SU-DHL-6 (cell line): Measurements from ENCODE around the gene ATP11A.

ENCODE experiments used
- H2AFZ ChIP-seq: fragments of 200-600 bp; sonication (generic); 2 replicates; pipeline ENCODE4 v1.6.1; 2014; ENCODE audit warnings: low read depth, mild to moderate bottlenecking, moderate library complexity, mixed read lengths, antibody characterized with exemption, low read length; ENCODE audit not compliant: severe bottlenecking
- H3F3A ChIP-seq: fragments of 200-600 bp; shearing (Covaris generic); 2 replicates; pipeline ENCODE4 v1.6.0; 2016; ENCODE audit warnings: antibody characterized with exemption, mild to moderate bottlenecking; ENCODE audit not compliant: insufficient read depth
- H3K27ac ChIP-seq: fragments of 200-600 bp; sonication (generic); 2 replicates; pipeline ENCODE4 v1.5.1; 2016; ENCODE audit warnings: low read depth, mild to moderate bottlenecking, low read length, moderate library complexity, mixed read lengths
- H3K27me3 ChIP-seq: fragments of 200-600 bp; sonication (generic), shearing (Covaris generic); 2 replicates; pipeline ENCODE4 v1.6.0; 2014; ENCODE audit warnings: mild to moderate bottlenecking, low read length
- H3K36me3 ChIP-seq: fragments of 200-600 bp; sonication (generic); 2 replicates; pipeline ENCODE4 v1.6.1; 2014; ENCODE audit warnings: mild to moderate bottlenecking, low read length, mixed read lengths
- H3K4me2 ChIP-seq: fragments of 300-600, 200-600 bp; shearing (Covaris generic), sonication (generic); 2 replicates; pipeline ENCODE4 v1.6.0; 2014; ENCODE audit warnings: low read length, low read depth, mild to moderate bottlenecking; ENCODE audit not compliant: poor library complexity, severe bottlenecking
- H3K4me3 ChIP-seq: fragments of 200-600 bp; sonication (generic); 2 replicates; pipeline ENCODE4 v1.5.1; 2014; ENCODE audit warnings: antibody characterized with exemption, low read length, mild to moderate bottlenecking, mixed read lengths; ENCODE audit not compliant: insufficient read depth, poor library complexity, severe bottlenecking
- H3K79me2 ChIP-seq: fragments of 200-600 bp; sonication (generic); 2 replicates; pipeline ENCODE4 v1.6.1; 2014; ENCODE audit warnings: mild to moderate bottlenecking, low read length, moderate library complexity; ENCODE audit not compliant: insufficient read depth
- H3K9ac ChIP-seq: fragments of 200-600 bp; sonication (generic); 2 replicates; pipeline ENCODE4 v1.7.0; 2014; ENCODE audit warnings: mild to moderate bottlenecking, low read length
- H3K9me2 ChIP-seq: fragments of 200-600 bp; sonication (generic); replicated peaks from 2 replicates; pipeline ENCODE4 v1.6.1; 2014; ENCODE audit warnings: low read length; ENCODE audit not compliant: insufficient read depth
- H3K9me3 ChIP-seq: fragments of 200-600 bp; sonication (generic); 2 replicates; pipeline ENCODE4 v1.6.1; 2014; ENCODE audit warnings: low read length, mixed read lengths; ENCODE audit not compliant: insufficient read depth
- H4K20me1 ChIP-seq: fragments of 200-600 bp; sonication (generic); 2 replicates; pipeline ENCODE4 v1.6.1; 2014; ENCODE audit warnings: low read depth, mild to moderate bottlenecking, antibody characterized with exemption, low read length, moderate library complexity, mixed read lengths
- CTCF ChIP-seq: fragments of 200-600 bp; sonication (generic); IDR thresholded peaks from one replicate; pipeline ENCODE4 v1.5.1; 2017; ENCODE audit warnings: antibody characterized with exemption, mild to moderate bottlenecking, low read length, moderate library complexity; ENCODE audit not compliant: insufficient read depth, poor library complexity, severe bottlenecking
- EZH2phosphoT487 ChIP-seq: fragments of 200-600 bp; sonication (generic), shearing (Covaris generic); conservative IDR thresholded peaks from 2 replicates; pipeline ENCODE4 v1.6.1; 2018; ENCODE audit warnings: mild to moderate bottlenecking, antibody characterized with exemption, low read length, moderate library complexity, mixed read lengths

Gene ATP11A

GRCh38 chr13:112795277-112795676, 105.4 kb downstream of the ATP11A start:
- TF ChIP-seq CTCF (no peak), EZH2phosphoT487 (no peak)
- Histone ChIP-seq H3K4me2 (no peak overlapping the region), H3K9ac (no peak overlapping the region), H3K36me3 (no peaks in the 10 kb centered on the region), H3K27me3 (no peaks in the 10 kb centered on the region), H3K4me3 (no peak overlapping the region), H3K9me2 (no peaks in the 10 kb centered on the region), H3K79me2 (no peaks in the 10 kb centered on the region), H3K9me3 (no peaks in the 10 kb centered on the region), H4K20me1 (no peaks in the 10 kb centered on the region), H3F3A (no peaks in the 10 kb centered on the region), H3K27ac (no peak overlapping the region), H2AFZ (no peak overlapping the region)

- no peaks in the 10 kb centered on the region for H3K36me3 ChIP-seq
Measured at GRCh38 chr13:112796190-112796915, 106.5 kb downstream of the ATP11A start.

GRCh38 chr13:112799394-112799793, 109.6 kb downstream of the ATP11A start:
- Histone ChIP-seq H3K36me3 (no peaks in the 10 kb centered on the region), H3K9ac (no peak overlapping the region), H3K4me3 (no peak overlapping the region), H4K20me1 (no peaks in the 10 kb centered on the region), H3K9me2 (no peaks in the 10 kb centered on the region), H3F3A (no peaks in the 10 kb centered on the region), H3K27ac (no peak overlapping the region), H3K27me3 (no peaks in the 10 kb centered on the region), H3K79me2 (no peaks in the 10 kb centered on the region), H2AFZ (no peak overlapping the region), H3K9me3 (no peaks in the 10 kb centered on the region), H3K4me2 (no peak overlapping the region)
- TF ChIP-seq CTCF = no peak
- TF ChIP-seq EZH2phosphoT487 = no peak

More at GRCh38 chr13:112796190-112796915, 106.5 kb downstream of the ATP11A start:
- H3K27me3 ChIP-seq = no peaks in the 10 kb centered on the region
- H3K9me2 ChIP-seq = no peaks in the 10 kb centered on the region
- H4K20me1 ChIP-seq = no peaks in the 10 kb centered on the region
- no peaks in the 10 kb centered on the region for H3K79me2 ChIP-seq
- H3K27ac ChIP-seq = no peak overlapping the region
- no peak overlapping the region for H3K4me3 ChIP-seq
- TF ChIP-seq CTCF (no peak), EZH2phosphoT487 (no peak)
- H2AFZ ChIP-seq = no peak overlapping the region
- H3K9ac ChIP-seq = no peak overlapping the region
- no peak overlapping the region for H3K4me2 ChIP-seq
- no peaks in the 10 kb centered on the region for H3K9me3 ChIP-seq
- H3F3A ChIP-seq = no peaks in the 10 kb centered on the region
